Erythroblast (primary cell): ENCODE measurements around the gene GATA5.

Experiments
- GATA1 ChIP-seq: IDR thresholded peaks from 2 replicates; pipeline ENCODE4 v1.6.1; 2011; ENCODE audit warnings: low read depth, mild to moderate bottlenecking, control low read depth, low read length, moderate library complexity
- POLR2A ChIP-seq: IDR thresholded peaks from 2 replicates; pipeline ENCODE4 v1.6.1; 2011; ENCODE audit warnings: mild to moderate bottlenecking, low read length

DNA sequence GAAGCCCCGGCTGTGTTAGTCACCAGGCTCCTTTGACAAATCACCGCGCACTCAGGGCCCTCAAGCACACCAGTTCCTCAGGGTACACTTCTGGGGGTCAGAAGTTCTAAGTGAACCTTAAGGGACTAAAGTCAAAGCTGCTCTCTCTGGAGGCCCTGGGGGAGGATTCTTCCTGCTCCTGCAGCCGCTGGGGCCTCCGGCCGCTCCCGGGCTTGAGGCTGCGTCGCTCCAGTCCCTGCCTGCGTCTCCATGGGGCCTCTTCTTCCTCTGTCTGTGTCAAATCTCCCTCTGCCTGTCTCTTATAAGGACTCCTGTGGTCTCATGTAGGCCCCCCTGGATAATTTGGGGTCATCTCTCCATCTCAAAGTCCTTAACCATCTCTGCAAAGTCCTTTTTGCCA, 18.1 kb upstream of the GATA5 start:
- TF ChIP-seq POLR2A: no peak
- no peak for TF ChIP-seq GATA1
